Fibroblast of mammary gland (primary cell): ENCODE data around the gene ITIH3.
A peak's percentile ranks its signal among the peaks of the same experiment; 100 is the strongest.

ENCODE experiments used
- DNase-seq: peaks from one replicate; pipeline ENCODE4 v3.0.0-alpha.2; 2010; ENCODE audit warnings: low read depth
- H3K4me3 ChIP-seq: 2 replicates; pipeline ENCODE4 v1.5.1; 2011; ENCODE audit warnings: low read depth, mild to moderate bottlenecking, low read length, moderate library complexity; ENCODE audit not compliant: control insufficient read depth
- TF ChIP-seq, protein P1 (sequence below): conservative IDR thresholded peaks from 2 replicates; pipeline ENCODE4 v1.5.1; 2011; ENCODE audit warnings: low read depth, low read length, inconsistent platforms; ENCODE audit not compliant: control insufficient read depth, insufficient read depth

ITIH3 gene

GRCh38 chr3:52787246-52787645 lies 7.3 kb upstream of the ITIH3 start:
- H3K4me3 ChIP-seq = no peak overlapping the region
- TF ChIP-seq, protein P1, sequence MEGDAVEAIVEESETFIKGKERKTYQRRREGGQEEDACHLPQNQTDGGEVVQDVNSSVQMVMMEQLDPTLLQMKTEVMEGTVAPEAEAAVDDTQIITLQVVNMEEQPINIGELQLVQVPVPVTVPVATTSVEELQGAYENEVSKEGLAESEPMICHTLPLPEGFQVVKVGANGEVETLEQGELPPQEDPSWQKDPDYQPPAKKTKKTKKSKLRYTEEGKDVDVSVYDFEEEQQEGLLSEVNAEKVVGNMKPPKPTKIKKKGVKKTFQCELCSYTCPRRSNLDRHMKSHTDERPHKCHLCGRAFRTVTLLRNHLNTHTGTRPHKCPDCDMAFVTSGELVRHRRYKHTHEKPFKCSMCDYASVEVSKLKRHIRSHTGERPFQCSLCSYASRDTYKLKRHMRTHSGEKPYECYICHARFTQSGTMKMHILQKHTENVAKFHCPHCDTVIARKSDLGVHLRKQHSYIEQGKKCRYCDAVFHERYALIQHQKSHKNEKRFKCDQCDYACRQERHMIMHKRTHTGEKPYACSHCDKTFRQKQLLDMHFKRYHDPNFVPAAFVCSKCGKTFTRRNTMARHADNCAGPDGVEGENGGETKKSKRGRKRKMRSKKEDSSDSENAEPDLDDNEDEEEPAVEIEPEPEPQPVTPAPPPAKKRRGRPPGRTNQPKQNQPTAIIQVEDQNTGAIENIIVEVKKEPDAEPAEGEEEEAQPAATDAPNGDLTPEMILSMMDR = no peak
- DNase-seq = no peak

DNA sequence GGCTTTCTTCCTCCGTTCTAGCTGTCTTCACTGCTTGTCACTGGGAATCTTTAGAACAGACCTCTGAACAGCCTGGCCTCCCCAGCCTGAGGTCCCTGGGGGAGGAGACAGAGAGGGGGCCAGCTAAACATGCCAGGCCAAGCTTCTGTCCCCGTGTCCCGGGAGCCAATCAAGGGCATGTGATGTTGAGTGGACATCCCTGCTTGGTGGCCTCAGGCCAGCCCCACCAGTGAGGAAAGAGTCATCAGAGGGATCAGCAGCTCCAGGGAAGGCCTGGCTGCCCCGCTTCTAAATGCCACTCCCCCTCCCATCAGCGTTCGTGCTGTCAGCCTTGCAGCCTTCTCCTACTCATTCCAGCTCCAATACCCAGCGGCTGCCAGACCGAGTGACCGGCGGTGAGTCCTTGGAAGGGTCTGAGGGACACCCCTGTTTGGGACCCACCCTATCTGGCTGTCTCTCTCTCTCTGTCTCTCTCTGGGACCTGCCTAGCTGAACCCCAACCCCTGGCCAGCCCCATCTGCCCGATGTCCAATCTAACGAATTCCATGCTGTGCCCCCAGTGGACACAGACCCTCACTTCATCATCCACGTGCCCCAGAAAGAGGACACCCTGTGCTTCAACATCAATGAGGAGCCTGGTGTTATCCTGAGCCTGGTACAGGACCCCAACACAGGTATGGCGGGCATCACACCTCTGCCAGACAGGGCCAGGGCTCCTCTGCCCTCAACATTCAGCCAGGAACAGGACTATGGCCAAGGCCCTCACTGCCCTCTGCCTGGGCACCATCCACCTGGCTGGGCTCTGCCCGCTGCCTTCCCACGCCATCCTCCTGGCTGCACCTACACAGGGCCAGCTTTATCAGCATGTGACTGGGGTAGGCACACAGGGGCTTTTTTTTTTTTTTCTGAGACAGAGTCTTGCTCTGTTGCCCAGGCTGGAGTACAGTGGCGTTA lies 6.6 kb upstream of the ITIH3 start:
- DNase-seq = peak; percentile 16
- TF ChIP-seq, protein P1 = no peak

GRCh38 chr3:52788890-52789745 lies 5.5 kb upstream of the ITIH3 start:
- H3K4me3 ChIP-seq = no peak overlapping the region
- TF ChIP-seq, protein P1 = no peak
- DNase-seq = no peak

More for the DNA sequence above, 6.6 kb upstream of the ITIH3 start:
- no peak overlapping the region for H3K4me3 ChIP-seq

DNA sequence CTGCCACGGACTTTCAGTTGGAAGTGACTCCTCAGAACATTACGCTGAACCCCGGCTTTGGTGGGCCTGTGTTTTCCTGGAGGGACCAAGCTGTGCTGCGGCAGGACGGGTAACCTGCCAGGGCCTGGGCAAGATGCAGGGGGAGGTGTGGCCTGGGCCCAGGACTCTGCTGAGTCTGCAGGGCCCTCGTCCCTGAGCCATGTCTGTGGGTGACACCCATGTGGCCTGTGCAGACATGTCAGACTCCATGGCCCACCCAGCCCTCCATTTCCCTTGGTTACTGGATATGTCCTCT lies 4.9 kb upstream of the ITIH3 start:
- H3K4me3 ChIP-seq = no peak overlapping the region
- no peak for DNase-seq
- TF ChIP-seq, protein P1 = no peak

GRCh38 chr3:52790337-52790736 lies 4.3 kb upstream of the ITIH3 start:
- no peak overlapping the region for H3K4me3 ChIP-seq
- DNase-seq = no peak
- TF ChIP-seq, protein P1 = no peak

GRCh38 chr3:52790741-52791140 lies 3.9 kb upstream of the ITIH3 start:
- TF ChIP-seq, protein P1 = no peak
- DNase-seq = no peak
- H3K4me3 ChIP-seq = no peak overlapping the region
